Measurements from ENCODE around the gene HOXD1. TPM values are rescaled to one million over a fixed set of nuclear protein-coding genes. Genes with fewer than 3 reads are reported as not detected.

Gene HOXD1
- total RNA-seq, 1 donor from 2014 or later, result not detected

- intact Hi-C loops (cut with DNase I), result no loop called here
- DNase-seq (no peak), ATAC-seq (ENCODE audit: poor library complexity) (no peak)
Measured at GRCh38 chr2:176162911-176163671, 25.4 kb upstream of the HOXD1 start.

DNA sequence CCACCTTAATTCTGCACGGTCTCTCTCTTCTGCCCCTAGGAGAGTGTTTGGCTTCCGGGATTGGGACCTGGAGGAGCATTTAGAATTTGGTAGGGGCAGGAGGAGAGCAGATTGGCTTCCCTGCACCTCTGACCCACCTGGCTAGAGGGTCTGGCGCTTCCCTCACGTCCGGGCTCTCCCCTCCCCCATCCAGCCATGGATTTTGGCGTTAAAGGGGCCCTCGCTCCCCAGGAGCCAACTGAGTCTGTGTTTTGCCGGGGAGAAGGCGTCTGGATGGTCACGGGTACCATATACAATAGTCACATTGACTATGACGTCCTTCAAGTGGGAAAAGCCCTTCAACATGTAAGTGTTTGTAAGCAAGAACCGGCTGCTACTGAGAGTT lies 24.8 kb upstream of the HOXD1 start:
- no peak for DNase-seq

DNA sequence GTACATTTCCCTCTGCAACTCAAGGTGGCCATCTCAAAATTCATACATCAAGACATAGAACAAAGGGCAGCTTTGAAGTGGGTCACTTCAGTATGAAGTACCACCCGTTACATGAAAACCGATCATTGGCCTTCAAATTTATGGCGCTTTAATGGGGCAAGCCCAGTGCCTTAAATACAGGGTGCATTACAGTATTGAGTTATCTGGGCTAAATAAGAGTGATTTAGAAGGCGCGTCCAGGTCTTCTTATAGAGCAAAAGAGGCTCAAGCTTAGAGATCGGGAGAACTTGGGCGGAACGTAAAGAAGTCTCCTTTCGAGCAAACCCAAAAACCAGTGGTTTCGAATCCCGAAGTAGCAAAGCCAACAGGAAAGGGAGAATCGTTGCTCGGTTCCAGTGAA lies 24.3 kb upstream of the HOXD1 start:
- DNase-seq, result no peak
- intact Hi-C loops (cut with DNase I), result no loop called here
- no peak for ATAC-seq (ENCODE audit: poor library complexity)

More for the DNA sequence above, 24.8 kb upstream of the HOXD1 start:
- no peak for ATAC-seq (ENCODE audit: poor library complexity)
- intact Hi-C loops (cut with DNase I), result no loop called here

DNA sequence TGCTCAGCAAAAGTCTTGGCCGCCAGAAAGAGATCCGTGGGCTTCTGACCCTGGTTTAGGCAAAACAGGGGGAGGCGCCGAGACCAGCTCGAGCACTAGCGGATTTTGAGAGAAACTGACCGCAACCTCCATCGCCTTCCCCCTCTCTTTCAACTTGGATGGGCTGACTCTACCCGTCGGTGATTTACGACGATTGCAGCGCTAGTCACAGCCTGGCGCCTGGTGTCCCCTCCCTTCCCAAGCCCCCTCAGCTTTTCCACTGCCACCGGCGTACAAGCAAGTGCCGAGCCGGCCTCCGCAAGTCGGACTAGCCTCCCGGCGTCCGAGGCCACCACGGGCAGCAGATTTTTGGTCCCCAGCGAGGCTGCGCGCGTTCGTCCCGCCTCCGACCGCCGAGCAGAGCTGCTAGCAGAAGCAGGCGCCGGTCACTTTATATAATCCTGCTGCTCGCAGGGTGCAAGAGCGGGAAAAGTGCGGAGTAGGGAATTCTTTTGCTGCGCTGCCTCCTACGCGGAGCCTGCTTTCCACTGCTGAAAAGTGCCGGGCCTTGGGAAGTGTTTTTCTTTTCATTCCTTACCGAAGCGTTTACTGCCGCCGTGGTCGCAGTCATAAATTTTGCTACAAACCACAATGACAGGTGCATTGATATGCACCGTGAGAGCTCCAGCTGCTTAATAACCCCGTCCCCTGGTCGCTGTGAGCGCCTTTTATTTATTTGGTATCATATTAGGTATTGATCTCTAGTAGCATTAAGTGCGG lies 23.7 kb upstream of the HOXD1 start:
- DNase-seq (no peak), ATAC-seq (ENCODE audit: poor library complexity) (no peak)
- intact Hi-C loops (cut with DNase I), result no loop called here

- intact Hi-C loops (cut with DNase I), result no loop called here
- ATAC-seq (ENCODE audit: poor library complexity) (no peak), DNase-seq (no peak)
Measured at GRCh38 chr2:176165370-176166050, 23.0 kb upstream of the HOXD1 start.

GRCh38 chr2:176166272-176166671 lies 22.2 kb upstream of the HOXD1 start:
- ATAC-seq (ENCODE audit: poor library complexity), result no peak
- intact Hi-C loops (cut with DNase I), result no loop called here
- DNase-seq, result no peak

GRCh38 chr2:176167398-176167797 lies 21.1 kb upstream of the HOXD1 start:
- ATAC-seq (ENCODE audit: poor library complexity), result no peak
- intact Hi-C loops (cut with DNase I), result no loop called here
- DNase-seq, result no peak

DNA sequence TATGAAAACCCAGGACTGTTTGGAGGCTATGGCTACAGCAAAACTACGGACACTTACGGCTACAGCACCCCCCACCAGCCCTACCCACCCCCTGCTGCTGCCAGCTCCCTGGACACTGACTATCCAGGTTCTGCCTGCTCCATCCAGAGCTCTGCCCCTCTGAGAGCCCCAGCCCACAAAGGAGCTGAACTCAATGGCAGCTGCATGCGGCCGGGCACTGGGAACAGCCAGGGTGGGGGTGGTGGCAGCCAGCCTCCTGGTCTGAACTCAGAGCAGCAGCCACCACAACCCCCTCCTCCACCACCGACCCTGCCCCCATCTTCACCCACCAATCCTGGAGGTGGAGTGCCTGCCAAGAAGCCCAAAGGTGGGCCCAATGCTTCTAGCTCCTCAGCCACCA lies 19.3 kb upstream of the HOXD1 start:
- intact Hi-C loops (cut with DNase I), result no loop called here
- ATAC-seq (ENCODE audit: poor library complexity), result no peak
- no peak for DNase-seq

DNA sequence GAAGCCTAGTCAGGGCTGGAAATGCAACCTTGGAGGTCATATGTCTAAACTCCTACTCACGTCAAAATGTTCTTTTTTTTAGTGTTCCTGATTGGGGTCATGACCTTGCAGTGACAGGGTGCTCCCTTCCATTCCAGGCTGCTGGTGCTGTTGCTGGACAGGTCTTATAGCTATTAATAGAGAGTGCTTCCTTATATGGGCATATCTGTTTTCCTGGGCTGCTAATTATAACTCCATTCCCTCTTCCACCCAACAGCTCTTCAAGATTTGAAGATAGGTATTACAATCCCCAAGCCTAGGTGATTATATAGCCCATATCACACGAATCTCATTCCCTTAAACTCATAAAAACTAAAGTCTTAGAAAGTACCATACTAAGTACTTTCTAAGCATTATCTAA lies 18.8 kb upstream of the HOXD1 start:
- intact Hi-C loops (cut with DNase I), result no loop called here
- no peak for ATAC-seq (ENCODE audit: poor library complexity)
- no peak for DNase-seq

DNA sequence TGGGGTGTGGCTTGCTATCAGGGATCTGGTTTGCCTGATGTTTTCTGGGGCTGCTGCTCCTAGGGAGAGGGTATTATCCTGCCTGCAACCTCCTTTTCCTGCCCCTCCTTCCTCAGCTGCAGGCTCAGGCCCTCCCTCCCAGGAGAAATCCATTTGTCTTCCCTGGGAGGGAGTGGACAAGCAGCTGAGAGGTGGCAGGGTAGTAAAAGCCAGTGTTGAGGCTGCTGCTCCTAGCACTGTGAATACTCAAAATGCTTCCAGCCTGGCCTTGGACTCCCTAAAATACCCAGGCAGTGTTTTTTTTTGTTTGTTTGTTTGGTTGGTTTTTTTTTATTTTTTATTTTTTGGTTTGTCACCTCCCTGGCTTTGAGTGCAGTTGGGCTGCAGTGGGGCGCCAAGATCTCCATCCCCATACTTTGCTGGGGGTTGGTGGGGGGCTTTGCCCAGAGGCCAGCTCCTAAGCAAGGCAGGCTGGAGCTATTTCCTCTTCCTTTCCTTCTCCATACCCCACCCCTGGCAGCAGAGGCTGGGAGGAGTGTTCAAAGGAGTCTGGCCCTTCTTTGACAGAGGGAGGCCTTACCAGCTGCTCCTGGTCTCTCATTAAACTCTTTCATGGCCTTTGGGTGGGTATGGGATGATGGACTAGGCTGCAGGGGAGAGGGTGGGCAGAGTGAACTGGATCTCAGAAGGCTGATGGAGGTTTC lies 17.7 kb upstream of the HOXD1 start:
- DNase-seq (no peak), ATAC-seq (ENCODE audit: poor library complexity) (no peak)
- intact Hi-C loops (cut with DNase I), result no loop called here

- DNase-seq (no peak), ATAC-seq (ENCODE audit: poor library complexity) (no peak)
- intact Hi-C loops (cut with DNase I), result no loop called here
Measured at GRCh38 chr2:176171351-176172006, 17.0 kb upstream of the HOXD1 start.

- no peak for DNase-seq
- no peak for ATAC-seq (ENCODE audit: poor library complexity)
- intact Hi-C loops (cut with DNase I), result no loop called here
Measured at GRCh38 chr2:176172007-176172894, 16.2 kb upstream of the HOXD1 start.

- DNase-seq, result no peak
- intact Hi-C loops (cut with DNase I), result no loop called here
- ATAC-seq (ENCODE audit: poor library complexity), result no peak
Measured at GRCh38 chr2:176172895-176173566, 15.4 kb upstream of the HOXD1 start.

DNA sequence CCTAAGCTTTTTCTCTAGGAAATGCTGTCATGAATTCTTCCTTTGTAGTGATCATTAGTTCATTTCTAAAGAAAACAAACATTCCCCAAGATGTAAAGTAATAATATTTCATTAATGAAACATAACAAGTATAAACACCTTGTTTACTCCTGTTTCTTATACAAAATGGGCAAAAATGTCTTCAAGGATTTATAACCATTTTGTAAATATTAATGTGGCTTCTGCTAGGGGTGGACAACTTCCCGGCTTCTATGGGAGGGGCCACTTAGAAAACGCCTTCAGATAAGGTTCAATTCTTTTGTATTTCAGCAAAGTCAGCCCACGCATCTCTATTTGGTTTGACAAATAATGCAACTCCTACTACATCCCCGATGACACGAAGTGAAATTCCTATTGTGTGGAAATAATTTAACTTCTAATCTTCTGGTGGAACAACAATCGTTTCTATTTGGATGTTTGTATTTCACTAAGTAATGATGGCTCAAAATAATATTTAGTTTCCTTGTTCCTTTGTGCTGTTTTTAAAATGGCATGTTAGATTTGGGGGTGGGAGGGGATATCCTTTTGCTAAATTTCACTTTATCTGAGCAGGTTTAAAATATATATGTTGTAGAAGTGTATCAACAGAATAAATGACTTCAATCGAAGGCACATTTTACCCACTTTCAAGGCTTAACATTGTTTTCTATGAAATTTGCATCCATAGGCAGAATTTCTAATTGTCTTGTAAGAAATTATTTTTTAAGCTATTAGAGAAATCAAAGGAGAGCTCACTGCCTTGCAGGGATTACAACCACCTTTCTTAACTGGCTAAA lies 14.7 kb upstream of the HOXD1 start:
- DNase-seq (no peak), ATAC-seq (ENCODE audit: poor library complexity) (no peak)
- intact Hi-C loops (cut with DNase I), result no loop called here

DNA sequence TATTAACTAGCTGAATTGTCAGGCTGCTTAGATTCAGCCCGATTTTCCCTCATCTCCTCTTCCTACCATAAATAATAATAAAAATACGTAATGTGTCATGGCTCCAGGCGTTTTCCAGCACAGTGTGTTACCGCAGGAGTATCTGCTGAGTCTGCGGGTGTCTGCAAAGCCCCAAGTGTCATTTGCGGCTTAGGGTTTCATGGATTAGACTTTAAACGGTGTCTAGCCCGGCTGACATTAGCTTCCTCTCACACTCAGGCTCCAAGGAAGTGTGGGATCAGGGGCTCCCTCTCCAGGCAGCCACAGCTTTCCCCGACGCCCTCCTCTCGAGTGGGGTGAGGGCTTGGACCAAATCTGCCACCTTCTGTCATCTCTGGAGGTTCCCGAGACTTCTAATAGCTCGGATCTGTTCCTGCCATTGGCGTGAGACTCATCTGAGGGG lies 14.1 kb upstream of the HOXD1 start:
- intact Hi-C loops (cut with DNase I), result no loop called here
- ATAC-seq (ENCODE audit: poor library complexity) (no peak), DNase-seq (no peak)

All from Right ventricle myocardium superior (tissue), 1 donor.